Measurements from ENCODE around the gene LTC4S.
"Not testable (repeated sequence)": the region's sequence is repeated elsewhere in the genome, so short reads cannot be mapped to it uniquely, and the experiment has no call there.

LTC4S gene

GRCh38 chr5:179827680-179828079, 33.9 kb downstream of the LTC4S start:
- FAIRE-seq = no peak

- no peak for FAIRE-seq
Measured at GRCh38 chr5:179828756-179829421, 35.1 kb downstream of the LTC4S start.

GRCh38 chr5:179829732-179830435, 36.1 kb downstream of the LTC4S start:
- FAIRE-seq = no peak

GRCh38 chr5:179830818-179831468, 37.2 kb downstream of the LTC4S start:
- FAIRE-seq = no peak

- FAIRE-seq = no peak
Measured at GRCh38 chr5:179832039-179832745, 38.4 kb downstream of the LTC4S start.

GRCh38 chr5:179833056-179833708, 39.4 kb downstream of the LTC4S start:
- no peak for FAIRE-seq

- FAIRE-seq = no peak
Measured at GRCh38 chr5:179833709-179834070, 39.9 kb downstream of the LTC4S start.

GRCh38 chr5:179834120-179834519, 40.3 kb downstream of the LTC4S start:
- no peak for FAIRE-seq

- FAIRE-seq = not testable (repeated sequence)
Measured at GRCh38 chr5:179834871-179835270, 41.1 kb downstream of the LTC4S start.

- no peak for FAIRE-seq
Measured at GRCh38 chr5:179836225-179837019, 42.6 kb downstream of the LTC4S start.

- FAIRE-seq = no peak
Measured at GRCh38 chr5:179837076-179838011, 43.6 kb downstream of the LTC4S start.

- FAIRE-seq = no peak
Measured at GRCh38 chr5:179839328-179840256, 45.8 kb downstream of the LTC4S start.

GRCh38 chr5:179840321-179840720, 46.5 kb downstream of the LTC4S start:
- FAIRE-seq = no peak

- no peak for FAIRE-seq
Measured at GRCh38 chr5:179840766-179841165, 47.0 kb downstream of the LTC4S start.

GRCh38 chr5:179841621-179842020, 47.8 kb downstream of the LTC4S start:
- no peak for FAIRE-seq

Data from A204.1 (cell line).